ENCODE measurements around the gene COPB2. TPM values are rescaled to one million over a fixed set of nuclear protein-coding genes. Genes with fewer than 3 reads are reported as not detected.

The COPB2 gene
- total and polyA plus RNA-seq, 4 experiments from 2014 or later, result 55.1 to 80.6 (median 79.0) TPM

GRCh38 chr3:139357899-139358298, 31.5 kb downstream of the COPB2 start:
- Mint-ChIP-seq H3K4me1 (peaks cover 0 to 7% (median 0%) of the 10 kb centered on the region in 4 donors), H3K36me3 (peaks cover 52 to 80% of the 10 kb centered on the region in 2 donors), H3K4me3 (no peak overlapping the region), H3K27me3 (no peaks in the 10 kb centered on the region), H3K9me3 (no peaks in the 10 kb centered on the region), H3K27ac (peak overlapping the region in 6 of 7 donors; percentile 7 to 75 (median 44))
- H3K4me1 ChIP-seq (ENCODE audit: insufficient read depth, low read length), result no peaks in the 10 kb centered on the region
- DNase-seq, result no peak
- no peaks in the 10 kb centered on the region for H3K27me3 ChIP-seq (ENCODE audit: insufficient read depth, low read length)
- no peaks in the 10 kb centered on the region for H3K9me3 ChIP-seq (ENCODE audit: control insufficient read depth in 1 of 2, low read length in 2 of 2)
- H3K36me3 ChIP-seq (ENCODE audit: insufficient read depth, low read length), result peaks cover 68% of the 10 kb centered on the region
- intact Hi-C loops (cut with micrococcal nuclease), result no loop called here
- ChIA-PET CTCF (ENCODE audit: partially characterized antibody) (no interaction called here), POLR2A (ENCODE audit: partially characterized antibody) (no interaction called here)
- H3K4me3 ChIP-seq (ENCODE audit: low read length in 2 of 2), result no peak overlapping the region
- H3K27ac ChIP-seq (ENCODE audit: low read depth, low read length), result no peak overlapping the region

GRCh38 chr3:139355891-139356290, 33.6 kb downstream of the COPB2 start:
- CTCF ChIA-PET (ENCODE audit: partially characterized antibody), result no interaction called here
- H3K36me3 Mint-ChIP-seq, result peaks cover 44 to 87% of the 10 kb centered on the region in 2 donors
- peaks cover 79% of the 10 kb centered on the region for H3K36me3 ChIP-seq (ENCODE audit: insufficient read depth, low read length)

GRCh38 chr3:139355476-139355875, 34.0 kb downstream of the COPB2 start:
- H3K4me1 ChIP-seq (ENCODE audit: insufficient read depth, low read length), result no peaks in the 10 kb centered on the region
- H3K4me3 ChIP-seq (ENCODE audit: low read length in 2 of 2), result no peak overlapping the region
- no peaks in the 10 kb centered on the region for H3K9me3 ChIP-seq (ENCODE audit: control insufficient read depth in 1 of 2, low read length in 2 of 2)
- Mint-ChIP-seq H3K36me3 (peaks cover 45 to 87% of the 10 kb centered on the region in 2 donors), H3K4me1 (peaks cover 0 to 3% (median 0%) of the 10 kb centered on the region in 4 donors), H3K9me3 (no peaks in the 10 kb centered on the region), H3K27ac (peak overlapping the region in 4 of 7 donors; percentile 29 to 65 (median 40)), H3K27me3 (no peaks in the 10 kb centered on the region), H3K4me3 (no peak overlapping the region)
- ChIA-PET CTCF (ENCODE audit: partially characterized antibody) (no interaction called here), POLR2A (ENCODE audit: partially characterized antibody) (interaction anchor here (0.7 kb wide), 1 partner anchor 34 kb away, joined by 3 read pairs; the partner anchor contains the start of gene COPB2)
- H3K27me3 ChIP-seq (ENCODE audit: insufficient read depth, low read length), result no peaks in the 10 kb centered on the region
- intact Hi-C loops (cut with micrococcal nuclease), result no loop called here
- DNase-seq, result no peak
- H3K36me3 ChIP-seq (ENCODE audit: insufficient read depth, low read length), result peaks cover 82% of the 10 kb centered on the region
- H3K27ac ChIP-seq (ENCODE audit: low read depth, low read length), result no peak overlapping the region

More at GRCh38 chr3:139355891-139356290, 33.6 kb downstream of the COPB2 start:
- Mint-ChIP-seq H3K27ac (peak overlapping the region; percentile 7 to 65 (median 43)), H3K9me3 (no peaks in the 10 kb centered on the region), H3K27me3 (no peaks in the 10 kb centered on the region), H3K4me3 (no peak overlapping the region), H3K4me1 (peaks cover 0 to 3% (median 0%) of the 10 kb centered on the region in 4 donors)
- DNase-seq, result no peak
- intact Hi-C loops (cut with micrococcal nuclease), result no loop called here
- H3K4me1 ChIP-seq (ENCODE audit: insufficient read depth, low read length), result no peaks in the 10 kb centered on the region
- H3K4me3 ChIP-seq (ENCODE audit: low read length in 2 of 2), result no peak overlapping the region
- POLR2A ChIA-PET (ENCODE audit: partially characterized antibody), result interaction anchor here (0.7 kb wide), 1 partner anchor 33 kb away, joined by 3 read pairs; the partner anchor contains the start of gene COPB2
- H3K27me3 ChIP-seq (ENCODE audit: insufficient read depth, low read length), result no peaks in the 10 kb centered on the region
- H3K9me3 ChIP-seq (ENCODE audit: control insufficient read depth in 1 of 2, low read length in 2 of 2), result no peaks in the 10 kb centered on the region
- H3K27ac ChIP-seq (ENCODE audit: low read depth, low read length), result no peak overlapping the region

GRCh38 chr3:139354661-139355060, 34.8 kb downstream of the COPB2 start:
- H3K36me3 Mint-ChIP-seq, result peaks cover 43 to 86% of the 10 kb centered on the region in 2 donors

GRCh38 chr3:139353920-139354556, 35.4 kb downstream of the COPB2 start:
- Histone ChIP-seq H3K4me1 (ENCODE audit: insufficient read depth, low read length) (no peaks in the 10 kb centered on the region), H3K27me3 (ENCODE audit: insufficient read depth, low read length) (no peaks in the 10 kb centered on the region), H3K9me3 (ENCODE audit: control insufficient read depth in 1 of 2, low read length in 2 of 2) (no peaks in the 10 kb centered on the region), H3K4me3 (ENCODE audit: low read length in 2 of 2) (no peak overlapping the region), H3K36me3 (ENCODE audit: insufficient read depth, low read length) (peaks cover 73% of the 10 kb centered on the region), H3K27ac (ENCODE audit: low read depth, low read length) (no peak overlapping the region)
- DNase-seq, result no peak
- POLR2A ChIA-PET (ENCODE audit: partially characterized antibody), result interaction anchor here (1.8 kb wide), 1 partner anchor 10 kb away, joined by 5 read pairs; the partner anchor contains the start of gene MRPS22
- Mint-ChIP-seq H3K27me3 (no peaks in the 10 kb centered on the region), H3K9me3 (no peaks in the 10 kb centered on the region), H3K27ac (peak overlapping the region in 1 of 7 donors; percentile 13), H3K4me1 (peaks cover 0 to 1% (median 0%) of the 10 kb centered on the region in 4 donors), H3K4me3 (no peak overlapping the region), H3K36me3 (peaks cover 43 to 86% of the 10 kb centered on the region in 2 donors)
- CTCF ChIA-PET (ENCODE audit: partially characterized antibody), result interaction anchor here (0.8 to 2.1 kb wide), 3 partner anchors 8 to 25 kb away, joined by 4 to 5 read pairs (median 5); partner anchors contain the start of gene MRPS22
- intact Hi-C loops (cut with micrococcal nuclease), result no loop called here

More at GRCh38 chr3:139354661-139355060, 34.8 kb downstream of the COPB2 start:
- no peaks in the 10 kb centered on the region for H3K9me3 ChIP-seq (ENCODE audit: control insufficient read depth in 1 of 2, low read length in 2 of 2)
- Mint-ChIP-seq H3K4me1 (peaks cover 0 to 1% (median 0%) of the 10 kb centered on the region in 4 donors), H3K27me3 (no peaks in the 10 kb centered on the region), H3K4me3 (no peak overlapping the region), H3K9me3 (no peaks in the 10 kb centered on the region), H3K27ac (peak overlapping the region in 2 of 7 donors; percentile 51 to 55)
- POLR2A ChIA-PET (ENCODE audit: partially characterized antibody), result interaction anchor here (1.8 kb wide), 1 partner anchor 11 kb away, joined by 5 read pairs; the partner anchor contains the start of gene MRPS22
- no peak overlapping the region for H3K27ac ChIP-seq (ENCODE audit: low read depth, low read length)
- H3K4me1 ChIP-seq (ENCODE audit: insufficient read depth, low read length), result no peaks in the 10 kb centered on the region
- peaks cover 79% of the 10 kb centered on the region for H3K36me3 ChIP-seq (ENCODE audit: insufficient read depth, low read length)
- CTCF ChIA-PET (ENCODE audit: partially characterized antibody), result interaction anchor here (2.1 kb wide), 1 partner anchor 8 kb away, joined by 5 read pairs; no protein-coding TSS in a partner anchor
- DNase-seq, result no peak
- no peak overlapping the region for H3K4me3 ChIP-seq (ENCODE audit: low read length in 2 of 2)
- H3K27me3 ChIP-seq (ENCODE audit: insufficient read depth, low read length), result no peaks in the 10 kb centered on the region
- intact Hi-C loops (cut with micrococcal nuclease), result no loop called here

- no peak overlapping the region for H3K27ac ChIP-seq (ENCODE audit: low read depth, low read length)
- H3K27me3 ChIP-seq (ENCODE audit: insufficient read depth, low read length), result no peaks in the 10 kb centered on the region
- H3K9me3 Mint-ChIP-seq, result peaks cover 0 to 2% (median 0%) of the 10 kb centered on the region in 8 donors
- H3K27me3 Mint-ChIP-seq, result no peaks in the 10 kb centered on the region
- H3K4me1 ChIP-seq (ENCODE audit: insufficient read depth, low read length), result peaks cover 24% of the 10 kb centered on the region
- no peak overlapping the region for H3K4me3 ChIP-seq (ENCODE audit: low read length in 2 of 2)
- no peak for DNase-seq
- peaks cover 33% of the 10 kb centered on the region for H3K36me3 ChIP-seq (ENCODE audit: insufficient read depth, low read length)
- intact Hi-C loops (cut with micrococcal nuclease), result no loop called here
- no peak overlapping the region for H3K27ac Mint-ChIP-seq
- POLR2A ChIA-PET (ENCODE audit: partially characterized antibody), result interaction anchor here (1.0 kb wide), 1 partner anchor 43 kb away, joined by 3 read pairs; no protein-coding TSS in a partner anchor
- CTCF ChIA-PET (ENCODE audit: partially characterized antibody), result interaction anchor here (3.2 kb wide), 1 partner anchor 18 kb away, joined by 15 read pairs; no protein-coding TSS in a partner anchor
- peaks cover 3 to 11% (median 7%) of the 10 kb centered on the region in 4 donors for H3K4me1 Mint-ChIP-seq
- H3K9me3 ChIP-seq (ENCODE audit: control insufficient read depth in 1 of 2, low read length in 2 of 2), result no peaks in the 10 kb centered on the region
- H3K36me3 Mint-ChIP-seq, result peaks cover 24 to 47% of the 10 kb centered on the region in 2 donors
- no peak overlapping the region for H3K4me3 Mint-ChIP-seq
Observed at GRCh38 chr3:139346771-139347170, 42.7 kb downstream of the COPB2 start.

Data from CD4-positive, alpha-beta memory T cell (primary cell).